Body of pancreas (tissue), 4 donors: Measurements from ENCODE around the gene AVPR2.

Source experiments
- CTCF ChIP-seq, 7 experiments: fragments of 450-650 bp in 4 of 7; fragments of 200-600 bp in 3 of 7; sonication (generic) in 3 of 7; IDR thresholded peaks; one replicate each; pipeline ENCODE4 v1.5.1; 2016 to 2019; ENCODE audit warnings: antibody characterized with exemption in 7 of 7
- POLR2A ChIP-seq, 3 donors: fragments of 450-650 bp; IDR thresholded peaks; one replicate each; pipeline ENCODE4 v1.6.1; 2016; ENCODE audit warnings: antibody characterized with exemption in 3 of 3, mild to moderate bottlenecking in 2 of 3

GRCh38 chrX:153925387-153925738 lies 20.9 kb downstream of the AVPR2 start:
- TF ChIP-seq CTCF (IDR thresholded peaks at IDR 0.05) (no peak), POLR2A (IDR thresholded peaks at IDR 0.05) (no peak)
